GM13976 (cell line): ENCODE measurements around the gene EMP1.

Experiments
- DNase-seq: peaks from one replicate; pipeline ENCODE4 v3.0.0; 2012; ENCODE audit warnings: low spot score
- in situ Hi-C: fragments of 300-500 bp; cut with MboI; formaldehyde crosslinking; loops from one replicate; pipeline ENCODE4 v1.12.0; 2022; ENCODE audit warnings: low sequenced_read_pairs, mixed read lengths, inconsistent platforms; ENCODE audit not compliant: unreplicated experiment
- TF ChIP-seq, protein P1 (sequence below): IDR thresholded peaks from 2 replicates; pipeline ENCODE4 v1.5.1; 2012; ENCODE audit warnings: borderline replicate concordance, mild to moderate bottlenecking; ENCODE audit not compliant: insufficient read depth; ENCODE audit errors: extremely low read depth, missing control alignments, control extremely low read depth

Gene EMP1, protein sequence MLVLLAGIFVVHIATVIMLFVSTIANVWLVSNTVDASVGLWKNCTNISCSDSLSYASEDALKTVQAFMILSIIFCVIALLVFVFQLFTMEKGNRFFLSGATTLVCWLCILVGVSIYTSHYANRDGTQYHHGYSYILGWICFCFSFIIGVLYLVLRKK

DNA sequence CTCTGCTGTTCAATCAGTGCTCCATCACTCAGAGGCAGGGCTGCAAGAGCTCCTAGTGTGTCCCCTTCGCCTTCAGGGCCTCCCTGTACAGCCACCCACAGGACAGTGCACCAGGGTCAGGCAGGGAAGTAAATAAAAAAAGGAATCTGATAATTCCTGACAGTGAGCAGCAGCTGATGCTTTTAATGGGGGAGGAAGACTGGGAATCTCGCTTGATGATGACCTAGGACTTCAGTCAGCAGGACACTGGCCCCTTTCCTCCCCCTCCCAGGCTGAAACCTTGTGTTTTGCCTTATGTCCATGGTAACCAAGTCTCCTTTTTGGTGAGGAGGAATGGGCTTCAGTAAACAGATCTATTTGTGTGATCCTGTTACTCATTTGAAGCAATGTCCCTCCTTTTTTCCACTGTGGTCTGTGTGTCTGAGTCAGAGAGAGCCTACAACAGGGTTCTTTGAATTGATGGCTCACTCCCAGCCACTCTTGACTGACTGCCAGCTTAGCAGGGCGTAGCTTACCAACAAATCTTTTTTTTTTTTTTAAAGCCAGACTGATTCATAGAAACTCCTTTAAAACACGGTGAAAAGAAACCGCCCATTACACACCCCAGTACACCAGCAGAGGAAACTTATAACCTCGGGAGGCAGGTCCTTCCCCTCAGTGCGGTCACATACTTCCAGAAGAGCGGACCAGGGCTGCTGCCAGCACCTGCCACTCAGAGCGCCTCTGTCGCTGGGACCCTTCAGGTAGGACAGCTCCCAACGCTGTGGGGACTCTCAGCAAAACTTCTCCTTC, at the start of gene EMP1:
Gene EMP1, plus strand, starts transcription at position 597 of the 792 bp plus-strand sequence. CDS start 14,785 bp downstream, outside the sequence.
- TF ChIP-seq, protein P1, sequence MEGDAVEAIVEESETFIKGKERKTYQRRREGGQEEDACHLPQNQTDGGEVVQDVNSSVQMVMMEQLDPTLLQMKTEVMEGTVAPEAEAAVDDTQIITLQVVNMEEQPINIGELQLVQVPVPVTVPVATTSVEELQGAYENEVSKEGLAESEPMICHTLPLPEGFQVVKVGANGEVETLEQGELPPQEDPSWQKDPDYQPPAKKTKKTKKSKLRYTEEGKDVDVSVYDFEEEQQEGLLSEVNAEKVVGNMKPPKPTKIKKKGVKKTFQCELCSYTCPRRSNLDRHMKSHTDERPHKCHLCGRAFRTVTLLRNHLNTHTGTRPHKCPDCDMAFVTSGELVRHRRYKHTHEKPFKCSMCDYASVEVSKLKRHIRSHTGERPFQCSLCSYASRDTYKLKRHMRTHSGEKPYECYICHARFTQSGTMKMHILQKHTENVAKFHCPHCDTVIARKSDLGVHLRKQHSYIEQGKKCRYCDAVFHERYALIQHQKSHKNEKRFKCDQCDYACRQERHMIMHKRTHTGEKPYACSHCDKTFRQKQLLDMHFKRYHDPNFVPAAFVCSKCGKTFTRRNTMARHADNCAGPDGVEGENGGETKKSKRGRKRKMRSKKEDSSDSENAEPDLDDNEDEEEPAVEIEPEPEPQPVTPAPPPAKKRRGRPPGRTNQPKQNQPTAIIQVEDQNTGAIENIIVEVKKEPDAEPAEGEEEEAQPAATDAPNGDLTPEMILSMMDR: no peak
- in situ Hi-C loops: no loop called here
- DNase-seq: peak; percentile 47

DNA sequence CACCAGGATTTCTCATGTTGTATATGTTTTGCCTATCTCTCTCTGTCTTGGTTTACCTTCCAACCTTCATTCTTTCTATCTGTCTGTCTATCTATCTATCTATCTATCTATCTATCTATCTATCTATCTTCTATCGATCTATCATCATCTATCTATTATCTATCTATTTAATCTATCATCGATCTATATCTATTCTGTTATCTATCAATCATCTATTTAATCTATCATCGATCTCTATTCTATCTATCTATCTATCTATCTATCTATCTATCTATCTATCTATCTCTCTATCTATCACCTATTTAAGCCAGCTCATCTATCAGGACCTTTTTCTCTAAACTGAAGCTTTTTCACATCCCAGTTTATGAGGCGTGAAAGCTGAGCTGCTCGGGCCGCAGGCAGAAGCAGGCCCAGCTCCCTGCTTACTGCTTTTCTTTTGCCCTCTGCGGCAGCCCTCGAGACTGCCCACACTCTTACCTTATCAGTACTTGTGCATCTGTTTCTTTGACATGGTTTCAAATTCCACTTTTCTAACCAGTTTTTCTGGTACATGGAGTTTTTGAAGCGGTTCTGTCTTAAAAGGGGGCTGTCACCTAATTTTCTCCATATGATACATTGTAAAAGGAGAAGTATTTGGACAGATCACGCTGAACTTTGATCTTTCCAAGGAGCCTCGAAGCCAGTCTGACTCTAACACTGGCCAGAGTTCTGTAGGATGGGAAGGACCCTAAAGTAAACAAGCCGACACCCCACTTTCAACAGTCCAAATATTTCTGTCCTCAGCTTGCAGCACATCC, 48.6 kb upstream of the EMP1 start:
- no peak for DNase-seq
- in situ Hi-C loops: no loop called here
- TF ChIP-seq, protein P1: no peak

DNA sequence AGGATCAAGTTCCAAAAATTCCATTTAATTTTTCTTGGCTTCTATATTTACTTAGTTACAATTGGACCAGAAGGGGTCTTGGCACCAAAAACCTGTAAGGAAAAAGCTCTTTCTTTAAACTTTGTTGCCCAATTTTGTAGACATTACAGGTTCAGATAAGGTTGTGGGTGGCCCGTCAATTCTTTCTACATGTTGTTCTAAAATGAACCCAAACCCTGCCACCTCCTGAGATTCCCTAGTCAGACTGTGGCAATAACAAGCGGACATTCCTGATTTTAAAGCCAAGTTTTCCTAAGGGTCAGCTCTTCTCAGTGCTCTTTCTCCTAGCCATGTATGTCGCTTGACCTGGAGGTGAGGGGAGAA, 48.1 kb upstream of the EMP1 start:
- no peak for DNase-seq
- TF ChIP-seq, protein P1: no peak
- in situ Hi-C loops: no loop called here

DNA sequence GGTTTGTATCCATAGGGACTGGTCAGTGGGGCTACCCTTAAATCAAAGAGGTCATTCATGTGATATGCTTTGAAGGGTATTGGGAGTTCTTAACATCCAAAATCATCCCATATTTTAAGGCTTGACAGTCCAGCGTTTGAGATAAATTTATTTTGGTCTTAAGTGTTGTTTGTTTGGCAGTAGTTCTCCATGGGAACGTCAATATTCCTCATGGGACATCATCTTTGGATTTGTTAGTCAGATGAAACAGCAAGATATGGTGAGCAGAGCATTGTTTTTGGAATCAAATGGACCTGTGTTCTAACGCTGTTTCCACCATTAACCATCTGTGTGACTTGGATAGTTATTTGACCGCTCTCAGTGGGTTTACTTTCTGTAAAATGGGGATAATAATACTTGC, 47.1 kb upstream of the EMP1 start:
- TF ChIP-seq, protein P1: no peak
- in situ Hi-C loops: no loop called here
- no peak for DNase-seq

DNA sequence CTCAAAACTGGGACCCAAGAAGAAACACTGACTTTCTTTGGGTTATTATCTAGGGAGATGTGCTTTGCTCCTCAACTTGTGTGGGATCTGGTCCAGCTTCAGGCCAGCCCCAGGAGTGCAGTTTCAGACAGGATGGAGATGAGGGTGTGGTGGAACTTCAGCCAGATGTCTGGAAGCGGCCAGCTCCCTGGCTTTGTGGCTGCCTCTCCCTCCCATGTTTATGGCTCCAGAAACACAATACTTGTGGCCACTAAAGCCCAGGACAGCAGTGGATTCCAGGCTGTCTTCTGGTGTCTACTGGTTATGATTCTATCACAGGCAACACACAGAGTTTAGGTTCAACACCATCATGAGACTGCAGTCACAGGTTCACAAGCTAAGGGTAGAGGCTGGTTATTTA, 44.2 kb upstream of the EMP1 start:
- TF ChIP-seq, protein P1: no peak
- in situ Hi-C loops: no loop called here

DNA sequence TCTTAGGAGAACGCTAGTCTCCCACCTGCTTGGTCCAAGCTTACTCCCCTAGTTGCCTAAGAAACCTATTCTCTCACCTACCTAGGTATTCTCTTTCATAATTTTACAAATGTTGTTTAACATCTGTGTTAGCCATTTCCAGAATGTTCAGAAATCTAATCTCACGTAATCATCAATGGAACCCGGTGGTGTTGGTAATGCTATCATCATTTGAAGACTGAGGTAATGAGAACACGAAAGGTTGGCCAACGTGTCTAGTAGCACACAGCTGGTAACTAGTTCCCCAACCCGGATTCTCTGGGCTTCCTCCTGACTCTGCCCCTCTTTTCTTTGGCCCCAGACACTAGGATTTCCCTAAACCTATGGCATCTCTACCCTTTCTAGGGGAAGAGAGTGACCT, 43.8 kb upstream of the EMP1 start:
- no peak for DNase-seq
- TF ChIP-seq, protein P1: no peak
- in situ Hi-C loops: no loop called here

More for the DNA sequence above, 44.2 kb upstream of the EMP1 start:
- DNase-seq: no peak
